H9 (cell line): Measurements from ENCODE around the gene LSM2. TPM values are rescaled to one million over a fixed set of nuclear protein-coding genes. Genes with fewer than 3 reads are reported as not detected.
A peak's percentile ranks its signal among the peaks of the same experiment; 100 is the strongest.

Experiments
- DNase-seq: peaks from one replicate; pipeline ENCODE4 v3.0.0-alpha.2; 2017
- H2AFZ ChIP-seq: one replicate; pipeline ENCODE4 v1.6.1; 2013; ENCODE audit warnings: mild to moderate bottlenecking, low read length, control low read depth, moderate library complexity
- H2AK5ac ChIP-seq: 2 replicates; pipeline ENCODE4 v1.6.1; 2013; ENCODE audit warnings: low read length, control low read depth, mixed read lengths; ENCODE audit not compliant: insufficient read length
- H2BK120ac ChIP-seq: one replicate; pipeline ENCODE4 v1.6.1; 2013; ENCODE audit warnings: low read depth, mild to moderate bottlenecking, low read length, control low read depth, inconsistent platforms; ENCODE audit not compliant: poor library complexity, severe bottlenecking
- H2BK12ac ChIP-seq: 2 replicates; pipeline ENCODE4 v1.6.1; 2013; ENCODE audit warnings: low read length, control low read depth, mixed read lengths, low read depth; ENCODE audit not compliant: insufficient read length
- H2BK15ac ChIP-seq: 2 replicates; pipeline ENCODE4 v1.6.1; 2013; ENCODE audit warnings: low read depth, low read length, control low read depth
- H2BK20ac ChIP-seq: one replicate; pipeline ENCODE4 v1.6.1; 2013; ENCODE audit warnings: low read depth, mild to moderate bottlenecking, low read length, control low read depth, inconsistent platforms; ENCODE audit not compliant: poor library complexity, severe bottlenecking
- H2BK5ac ChIP-seq: 2 replicates; pipeline ENCODE4 v1.6.1; 2013; ENCODE audit warnings: low read length, control low read depth, mixed read lengths; ENCODE audit not compliant: insufficient read length
- H3K14ac ChIP-seq: 2 replicates; pipeline ENCODE4 v1.6.1; 2013; ENCODE audit warnings: low read length, control low read depth; ENCODE audit not compliant: insufficient read depth
- H3K18ac ChIP-seq: 2 replicates; pipeline ENCODE4 v1.6.1; 2013; ENCODE audit warnings: low read depth, mild to moderate bottlenecking, mixed read lengths, low read length, control low read depth; ENCODE audit not compliant: insufficient read length
- H3K23ac ChIP-seq: 2 replicates; pipeline ENCODE4 v1.6.1; 2013; ENCODE audit warnings: low read length, control low read depth, mixed read lengths, low read depth; ENCODE audit not compliant: insufficient read length
- H3K23me2 ChIP-seq: 2 replicates; pipeline ENCODE4 v1.6.1; 2013; ENCODE audit warnings: low read depth, mild to moderate bottlenecking, mixed read lengths, low read length, control low read depth; ENCODE audit not compliant: insufficient read length, poor library complexity, severe bottlenecking
- H3K27ac ChIP-seq: 2 replicates; pipeline ENCODE4 v1.5.1; 2013; ENCODE audit warnings: low read length, control low read depth, mixed read lengths, low read depth; ENCODE audit not compliant: insufficient read length
- H3K27me3 ChIP-seq: 2 replicates; pipeline ENCODE4 v1.6.1; 2013; ENCODE audit warnings: low read length, control low read depth, inconsistent platforms; ENCODE audit not compliant: insufficient read depth
- H3K4ac ChIP-seq: 2 replicates; pipeline ENCODE4 v1.6.1; 2013; ENCODE audit warnings: low read depth, mild to moderate bottlenecking, control low read depth, inconsistent platforms, low read length, moderate library complexity
- H3K4me1 ChIP-seq: 2 replicates; pipeline ENCODE4 v1.6.1; 2013; ENCODE audit warnings: low read length, control low read depth, inconsistent platforms; ENCODE audit not compliant: insufficient read depth
- H3K4me2 ChIP-seq: 2 replicates; pipeline ENCODE4 v1.6.1; 2013; ENCODE audit warnings: low read length, control low read depth, mixed read lengths; ENCODE audit not compliant: insufficient read length, insufficient read depth
- H3K56ac ChIP-seq: 2 replicates; pipeline ENCODE4 v1.6.1; 2013; ENCODE audit warnings: low read depth, mild to moderate bottlenecking, mixed read lengths, low read length, control low read depth; ENCODE audit not compliant: insufficient read length
- H3K79me1 ChIP-seq: 2 replicates; pipeline ENCODE4 v1.6.1; 2013; ENCODE audit warnings: low read depth, mild to moderate bottlenecking, moderate library complexity, low read length, control low read depth, inconsistent platforms; ENCODE audit not compliant: insufficient read depth, poor library complexity, severe bottlenecking
- H3K79me2 ChIP-seq: 2 replicates; pipeline ENCODE4 v1.6.1; 2013; ENCODE audit warnings: low read length, control low read depth, inconsistent platforms; ENCODE audit not compliant: insufficient read depth
- H3K9ac ChIP-seq: 2 replicates; pipeline ENCODE4 v1.6.1; 2013; ENCODE audit warnings: low read length, control low read depth, mixed read lengths; ENCODE audit not compliant: insufficient read length; ENCODE audit errors: extremely low read depth
- H3K9me3 ChIP-seq: one replicate; pipeline ENCODE4 v1.6.1; 2013; ENCODE audit warnings: low read depth, low read length, inconsistent platforms; ENCODE audit not compliant: control insufficient read depth
- H3T11ph ChIP-seq: one replicate; pipeline ENCODE4 v1.6.1; 2013; ENCODE audit warnings: mild to moderate bottlenecking, low read length, control low read depth, inconsistent platforms
- H4K20me1 ChIP-seq: one replicate; pipeline ENCODE4 v1.6.1; 2013; ENCODE audit not compliant: control insufficient read depth, insufficient read length, insufficient read depth
- H4K5ac ChIP-seq: 2 replicates; pipeline ENCODE4 v1.6.1; 2013; ENCODE audit warnings: low read depth, mild to moderate bottlenecking, mixed read lengths, low read length, control low read depth; ENCODE audit not compliant: insufficient read length
- H4K8ac ChIP-seq: replicated peaks from 2 replicates; pipeline ENCODE4 v1.6.1; 2013; ENCODE audit warnings: low read length, control low read depth, mixed read lengths, low read depth; ENCODE audit not compliant: insufficient read length
- H4K91ac ChIP-seq: 2 replicates; pipeline ENCODE4 v1.6.1; 2013; ENCODE audit warnings: low read depth, mild to moderate bottlenecking, moderate library complexity, mixed read lengths, low read length, control low read depth; ENCODE audit not compliant: insufficient read length
- H3K27ac Mint-ChIP-seq, 3 experiments: 2 replicates in 2 of 3; 3 replicates in 1 of 3; pipeline ENCODE4 v1.8.0; 2020 to 2021; ENCODE audit warnings: mixed read lengths in 3 of 3, mild to moderate bottlenecking in 1 of 3, moderate library complexity in 1 of 3
- H3K27me3 Mint-ChIP-seq: 2 replicates; pipeline ENCODE4 v1.8.0; 2021; ENCODE audit warnings: low read depth, mild to moderate bottlenecking, moderate library complexity, mixed read lengths
- H3K36me3 Mint-ChIP-seq, 3 experiments: 2 replicates in 2 of 3; 3 replicates in 1 of 3; pipeline ENCODE4 v1.8.0; 2020 to 2021; ENCODE audit warnings: low read depth in 3 of 3, mixed read lengths in 3 of 3; ENCODE audit not compliant: insufficient read depth in 1 of 3
- H3K4me1 Mint-ChIP-seq, 2 experiments: 2 replicates each; pipeline ENCODE4 v1.8.0; 2020; ENCODE audit warnings: mixed read lengths in 2 of 2
- H3K4me3 Mint-ChIP-seq, 2 experiments: 2 replicates in 1 of 2; 3 replicates in 1 of 2; pipeline ENCODE4 v1.8.0; 2020 to 2021; ENCODE audit warnings: mild to moderate bottlenecking in 2 of 2, mixed read lengths in 2 of 2, moderate library complexity in 1 of 2
- H3K9me3 Mint-ChIP-seq, 2 experiments: 2 replicates in 1 of 2; 3 replicates in 1 of 2; pipeline ENCODE4 v1.8.0; 2020; ENCODE audit warnings: mild to moderate bottlenecking in 2 of 2, mixed read lengths in 2 of 2, moderate library complexity in 1 of 2
- CTCF ChIP-seq: fragments of 200-600 bp; sonication (generic); conservative IDR thresholded peaks from 3 replicates; pipeline ENCODE4 v1.8.0; 2021; ENCODE audit warnings: antibody characterized with exemption, mild to moderate bottlenecking
- whole genome bisulfite sequencing: extraction: QIAGEN DNeasy Blood & Tissue Kit; methylation state at CpG from one replicate; pipeline ENCODE4 v1.1.7; 2013; ENCODE audit warnings: missing lambda C conversion rate, low lambda C conversion rate, mixed read lengths; ENCODE audit not compliant: insufficient read length; ENCODE audit errors: extremely low coverage; 5-methylcytosine and 5-hydroxymethylcytosine counted together
- total RNA-seq: library from RNA; stranded (reverse); gene quantifications from 2 replicates; pipeline ENCODE4 v1.2.1, GENCODE V29; 2021

LSM2 gene
- total RNA-seq, 1 experiment from 2014 or later: 123 TPM

GRCh38 chr6:31762878-31763618 lies 43.7 kb downstream of the LSM2 start:
- no peak overlapping the region; the same call in 1 of the 2 replicates for H3K14ac ChIP-seq
- H4K91ac ChIP-seq: no peak overlapping the region
- WGBS: no CpG with 5 or more reads among the region's 8 CpGs
- Mint-ChIP-seq H3K36me3 (peaks cover 13 to 47% (median 34%) of the 10 kb centered on the region in 3 experiments), H3K9me3 (no peaks in the 10 kb centered on the region; a peak in 1 of 5 replicates), H3K4me3 (peak overlapping the region in 1 of 2 experiments; percentile 24; a peak in 1 of 5 replicates), H3K27ac (peak overlapping the region; percentile 28 to 93 (median 77); a peak in 5 of 7 replicates), H3K27me3 (no peaks in the 10 kb centered on the region; the same call in none of the 2 replicates), H3K4me1 (peaks cover 23 to 27% of the 10 kb centered on the region in 2 experiments)
- no peaks in the 10 kb centered on the region for H3K79me1 ChIP-seq
- H4K20me1 ChIP-seq: no peaks in the 10 kb centered on the region
- H3K56ac ChIP-seq: no peak overlapping the region
- H4K5ac ChIP-seq: no peak overlapping the region
- no peak for TF ChIP-seq CTCF
- no peak overlapping the region for H3K27ac ChIP-seq
- no peaks in the 10 kb centered on the region for H3K4me1 ChIP-seq
- no peak overlapping the region for H2BK15ac ChIP-seq
- no peak overlapping the region for H3K4ac ChIP-seq
- H3K27me3 ChIP-seq: no peaks in the 10 kb centered on the region
- H3K9ac ChIP-seq: no peak overlapping the region
- no peaks in the 10 kb centered on the region for H3K79me2 ChIP-seq
- H3K23ac ChIP-seq: no peak overlapping the region
- no peak for DNase-seq
- no peak overlapping the region for H2AK5ac ChIP-seq
- H4K8ac ChIP-seq: no peak overlapping the region
- H3T11ph ChIP-seq: no peak overlapping the region
- H2BK20ac ChIP-seq: no peak overlapping the region
- H2BK120ac ChIP-seq: no peak overlapping the region
- no peak overlapping the region for H3K4me2 ChIP-seq
- no peaks in the 10 kb centered on the region for H3K9me3 ChIP-seq
- no peak overlapping the region for H2BK12ac ChIP-seq
- H3K18ac ChIP-seq: no peak overlapping the region
- H2BK5ac ChIP-seq: no peak overlapping the region
- no peak overlapping the region for H2AFZ ChIP-seq
- H3K23me2 ChIP-seq: no peaks in the 10 kb centered on the region
